Neuronal stem cell (in vitro differentiated cells): ENCODE results near the gene DCP2.
A peak's percentile ranks its signal among the peaks of the same experiment; 100 is the strongest.

ENCODE experiments used
- DNase-seq: peaks from one replicate; pipeline ENCODE4 v3.0.0-alpha.2; 2013; ENCODE audit warnings: low spot score
- H2AFZ ChIP-seq: one replicate; pipeline ENCODE4 v1.6.1; 2013; ENCODE audit warnings: mild to moderate bottlenecking, low read length, inconsistent platforms
- H2AK5ac ChIP-seq: 2 replicates; pipeline ENCODE4 v1.6.1; 2013; ENCODE audit warnings: low read depth, mild to moderate bottlenecking, inconsistent platforms, low read length, moderate library complexity, mixed read lengths
- H2BK120ac ChIP-seq: 2 replicates; pipeline ENCODE4 v1.6.1; 2013; ENCODE audit warnings: low read depth, mild to moderate bottlenecking, inconsistent platforms, low read length, moderate library complexity, mixed read lengths
- H2BK12ac ChIP-seq: one replicate; pipeline ENCODE4 v1.6.1; 2013; ENCODE audit warnings: low read length, inconsistent platforms
- H2BK15ac ChIP-seq: 2 replicates; pipeline ENCODE4 v1.6.1; 2013; ENCODE audit warnings: mild to moderate bottlenecking, low read length, inconsistent platforms, mixed read lengths
- H2BK5ac ChIP-seq: one replicate; pipeline ENCODE4 v1.6.1; 2013; ENCODE audit warnings: inconsistent platforms, mild to moderate bottlenecking, low read length, moderate library complexity
- H3K14ac ChIP-seq: one replicate; pipeline ENCODE4 v1.6.1; 2013; ENCODE audit warnings: low read length, inconsistent platforms
- H3K18ac ChIP-seq: 2 replicates; pipeline ENCODE4 v1.6.1; 2013; ENCODE audit warnings: low read length, inconsistent platforms
- H3K23ac ChIP-seq: 2 replicates; pipeline ENCODE4 v1.6.1; 2013; ENCODE audit warnings: low read depth, mild to moderate bottlenecking, mixed read lengths, low read length, inconsistent platforms; ENCODE audit not compliant: poor library complexity
- H3K27ac ChIP-seq: replicated peaks from 3 replicates; pipeline ENCODE4 v1.5.1; 2013; ENCODE audit warnings: low read length, inconsistent platforms
- H3K27me3 ChIP-seq, 3 experiments: 2 replicates each; pipeline ENCODE4 v1.6.1; 2013; ENCODE audit warnings: low read length in 3 of 3, mild to moderate bottlenecking in 2 of 3, inconsistent platforms in 1 of 3, low read depth in 1 of 3, mixed read lengths in 1 of 3, moderate library complexity in 1 of 3; ENCODE audit not compliant: control insufficient read depth in 3 of 3, insufficient read depth in 3 of 3
- H3K36me3 ChIP-seq, 2 donors: replicated peaks in 1 of 2; 2 replicates each; pipeline ENCODE4 v1.6.1; 2013; ENCODE audit warnings: low read length in 2 of 2; ENCODE audit not compliant: control insufficient read depth in 2 of 2, insufficient read depth in 2 of 2
- H3K4ac ChIP-seq: 2 replicates; pipeline ENCODE4 v1.6.1; 2013; ENCODE audit warnings: inconsistent platforms, mild to moderate bottlenecking, low read length, moderate library complexity
- H3K4me1 ChIP-seq, 2 donors: 1 replicate in 1 of 2; 2 replicates in 1 of 2; pipeline ENCODE4 v1.6.1; 2013; ENCODE audit warnings: low read length in 2 of 2, low read depth in 1 of 2; ENCODE audit not compliant: control insufficient read depth in 2 of 2, insufficient read depth in 1 of 2
- H3K4me2 ChIP-seq: one replicate; pipeline ENCODE4 v1.6.1; 2013; ENCODE audit warnings: mild to moderate bottlenecking, low read length, inconsistent platforms; ENCODE audit not compliant: insufficient read depth, poor library complexity, severe bottlenecking
- H3K4me3 ChIP-seq, 2 donors: 2 replicates each; pipeline ENCODE4 v1.5.1; 2013; ENCODE audit warnings: low read length in 2 of 2, mild to moderate bottlenecking in 2 of 2, inconsistent platforms in 1 of 2, moderate library complexity in 1 of 2
- H3K79me1 ChIP-seq: one replicate; pipeline ENCODE4 v1.6.1; 2013; ENCODE audit warnings: low read depth, mild to moderate bottlenecking, inconsistent platforms, low read length, moderate library complexity
- H3K9ac ChIP-seq: one replicate; pipeline ENCODE4 v1.6.1; 2013; ENCODE audit warnings: mild to moderate bottlenecking, low read depth, low read length, inconsistent platforms; ENCODE audit not compliant: poor library complexity
- H3K9me3 ChIP-seq, 2 donors: replicated peaks in 1 of 2; 2 replicates each; pipeline versions ENCODE3 to v1.6.1; 2013; ENCODE audit warnings: low read length in 2 of 2, mild to moderate bottlenecking in 2 of 2, inconsistent platforms in 1 of 2, low read depth in 1 of 2, mixed read lengths in 1 of 2, moderate library complexity in 1 of 2; ENCODE audit not compliant: control insufficient read depth in 2 of 2, insufficient read depth in 1 of 2
- H4K8ac ChIP-seq: one replicate; pipeline ENCODE4 v1.6.1; 2013; ENCODE audit warnings: low read depth, mild to moderate bottlenecking, inconsistent platforms, low read length, moderate library complexity
- H4K91ac ChIP-seq: one replicate; pipeline ENCODE4 v1.6.1; 2013; ENCODE audit warnings: low read length, low read depth, mild to moderate bottlenecking, inconsistent platforms; ENCODE audit not compliant: poor library complexity
- WGBS, 2 donors: extraction: QIAGEN DNeasy Blood & Tissue Kit; methylation state at CpG; one replicate each; pipeline ENCODE4 v1.1.7; 2013; ENCODE audit warnings: missing lambda C conversion rate in 2 of 2, mixed read lengths in 1 of 2; ENCODE audit not compliant: insufficient read length in 2 of 2, insufficient replicate concordance in 1 of 2; ENCODE audit errors: extremely low coverage in 2 of 2; 5-methylcytosine and 5-hydroxymethylcytosine counted together

The DCP2 gene

GRCh38 chr5:113031104-113031503, 54.5 kb downstream of the DCP2 start:
- no peak overlapping the region for H3K4ac ChIP-seq
- no peak overlapping the region for H2BK5ac ChIP-seq
- no peak overlapping the region for H3K14ac ChIP-seq
- H2BK12ac ChIP-seq, result no peak overlapping the region
- H3K23ac ChIP-seq, result no peak overlapping the region
- no peak overlapping the region for H3K4me3 ChIP-seq
- no peak overlapping the region for H2AK5ac ChIP-seq
- no peak overlapping the region for H2AFZ ChIP-seq
- no peak for DNase-seq
- H3K79me1 ChIP-seq, result no peaks in the 10 kb centered on the region
- no peaks in the 10 kb centered on the region for H3K27me3 ChIP-seq
- no CpG with 5 or more reads among the region's 8 CpGs for WGBS, 2 donors
- no peak overlapping the region for H2BK15ac ChIP-seq
- no peak overlapping the region for H2BK120ac ChIP-seq
- peaks cover 0 to 3% of the 10 kb centered on the region in 2 donors for H3K4me1 ChIP-seq
- H3K9ac ChIP-seq, result no peak overlapping the region
- H3K9me3 ChIP-seq, result peaks cover 0 to 4% of the 10 kb centered on the region in 2 donors
- no peak overlapping the region for H4K8ac ChIP-seq
- H3K27ac ChIP-seq, result no peak overlapping the region
- H3K36me3 ChIP-seq, result peaks cover 14 to 35% of the 10 kb centered on the region in 2 donors
- H3K4me2 ChIP-seq, result no peak overlapping the region
- H3K18ac ChIP-seq, result peak overlapping the region; percentile 49
- no peak overlapping the region for H4K91ac ChIP-seq

DNA sequence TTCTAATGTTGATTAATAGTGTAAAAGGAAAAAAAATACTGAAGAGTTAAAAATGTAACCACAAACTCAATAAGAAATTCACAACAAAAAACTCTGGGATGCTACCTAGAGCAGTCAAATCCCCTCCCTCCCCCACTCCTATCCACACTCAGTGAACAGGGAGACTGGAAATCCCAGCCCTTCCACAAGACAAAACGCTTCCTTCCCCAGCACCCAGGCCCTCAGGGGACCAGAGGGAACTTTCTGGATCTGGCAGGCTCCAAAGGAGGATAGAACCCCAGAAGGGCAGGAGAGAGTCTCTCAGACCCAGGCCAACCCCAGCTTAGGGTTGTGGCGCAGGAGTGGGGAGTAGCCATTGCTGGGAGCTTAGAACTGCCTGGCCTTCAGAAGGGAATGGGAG, 55.0 kb downstream of the DCP2 start:
- H3K9me3 ChIP-seq, result peaks cover 0 to 4% of the 10 kb centered on the region in 2 donors
- no peaks in the 10 kb centered on the region for H3K79me1 ChIP-seq
- no peak overlapping the region for H3K4me2 ChIP-seq
- no peak overlapping the region for H3K23ac ChIP-seq
- no peak overlapping the region for H2AFZ ChIP-seq
- WGBS, 2 donors, result no CpG with 5 or more reads among the region's 2 CpGs
- H2BK15ac ChIP-seq, result no peak overlapping the region
- H3K4me1 ChIP-seq, result peaks cover 0 to 3% of the 10 kb centered on the region in 2 donors
- no peak overlapping the region for H2BK5ac ChIP-seq
- H2BK12ac ChIP-seq, result no peak overlapping the region
- H2BK120ac ChIP-seq, result no peak overlapping the region
- DNase-seq, result no peak
- no peak overlapping the region for H3K4ac ChIP-seq
- H4K91ac ChIP-seq, result no peak overlapping the region
- H3K14ac ChIP-seq, result no peak overlapping the region
- H3K18ac ChIP-seq, result no peak overlapping the region
- no peak overlapping the region for H2AK5ac ChIP-seq
- H3K36me3 ChIP-seq, result peaks cover 13 to 30% of the 10 kb centered on the region in 2 donors
- no peak overlapping the region for H3K27ac ChIP-seq
- no peak overlapping the region for H3K4me3 ChIP-seq
- no peak overlapping the region for H4K8ac ChIP-seq
- no peaks in the 10 kb centered on the region for H3K27me3 ChIP-seq
- H3K9ac ChIP-seq, result no peak overlapping the region

DNA sequence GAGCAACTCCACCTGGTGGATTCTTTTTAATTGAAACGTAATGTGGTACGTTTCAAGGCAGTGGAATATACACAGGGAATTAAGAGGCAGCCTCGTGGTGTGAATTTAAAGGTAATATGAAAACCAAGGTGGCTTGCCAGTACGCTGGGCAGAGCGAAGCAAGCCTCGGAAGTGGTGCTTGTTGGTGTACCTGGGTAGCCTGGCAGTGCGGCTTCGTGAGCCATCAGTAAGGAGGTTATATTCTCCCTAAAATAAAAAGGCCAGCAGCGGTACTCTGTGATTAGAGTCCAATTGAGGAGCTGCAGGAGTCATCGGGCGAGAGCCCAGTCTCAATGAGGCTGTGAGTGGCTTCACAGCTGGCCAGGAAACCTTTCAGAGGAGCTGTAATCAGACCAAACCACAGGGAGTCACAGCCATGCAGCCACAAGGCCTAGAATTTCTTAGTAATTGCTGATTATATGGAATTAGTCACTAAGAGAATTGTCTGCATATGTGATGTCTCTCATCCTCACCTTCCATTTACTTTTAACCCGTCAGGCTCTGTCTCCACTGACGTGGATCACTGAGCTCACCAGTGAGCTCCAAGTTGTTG, 57.7 kb downstream of the DCP2 start:
- no peak overlapping the region for H4K8ac ChIP-seq
- no peak overlapping the region for H3K14ac ChIP-seq
- no peak overlapping the region for H3K27ac ChIP-seq
- H3K18ac ChIP-seq, result no peak overlapping the region
- no peak overlapping the region for H3K9ac ChIP-seq
- H4K91ac ChIP-seq, result no peak overlapping the region
- DNase-seq, result no peak
- H3K23ac ChIP-seq, result no peak overlapping the region
- peaks cover 0 to 3% of the 10 kb centered on the region in 2 donors for H3K36me3 ChIP-seq
- H3K4ac ChIP-seq, result no peak overlapping the region
- H2BK15ac ChIP-seq, result no peak overlapping the region
- no peak overlapping the region for H2BK12ac ChIP-seq
- no peak overlapping the region for H2BK120ac ChIP-seq
- H3K4me3 ChIP-seq, result no peak overlapping the region
- no peaks in the 10 kb centered on the region for H3K9me3 ChIP-seq
- H2AFZ ChIP-seq, result no peak overlapping the region
- WGBS, 2 donors, result no CpG with 5 or more reads among the region's 13 CpGs
- peaks cover 0 to 3% of the 10 kb centered on the region in 2 donors for H3K4me1 ChIP-seq
- H3K27me3 ChIP-seq, result no peaks in the 10 kb centered on the region
- no peak overlapping the region for H2BK5ac ChIP-seq
- no peak overlapping the region for H3K4me2 ChIP-seq
- no peaks in the 10 kb centered on the region for H3K79me1 ChIP-seq
- no peak overlapping the region for H2AK5ac ChIP-seq

DNA sequence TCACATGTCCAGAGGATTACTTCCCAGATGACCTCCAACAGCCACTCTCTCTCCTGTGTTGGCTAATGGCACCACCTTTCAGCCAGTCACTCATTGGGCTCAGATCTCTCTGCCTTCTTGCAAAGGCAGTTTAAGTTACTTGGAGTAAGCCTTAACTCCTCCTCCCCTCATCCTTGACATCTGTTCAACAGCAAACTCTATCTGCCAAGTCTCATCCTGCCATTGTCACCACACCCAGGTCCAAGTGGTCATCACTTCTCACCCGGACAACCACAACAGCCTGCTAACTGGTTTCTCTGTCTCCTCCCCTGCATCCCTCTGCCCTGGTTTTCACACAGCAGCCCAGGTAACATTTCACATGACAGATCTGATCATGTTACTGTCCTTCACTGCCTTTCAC, 58.5 kb downstream of the DCP2 start:
- no peak overlapping the region for H4K8ac ChIP-seq
- H4K91ac ChIP-seq, result no peak overlapping the region
- H2BK15ac ChIP-seq, result no peak overlapping the region
- no peaks in the 10 kb centered on the region for H3K36me3 ChIP-seq
- H2BK12ac ChIP-seq, result no peak overlapping the region
- DNase-seq, result no peak
- no peak overlapping the region for H3K9ac ChIP-seq
- no CpG with 5 or more reads among the region's 1 CpG for WGBS, 2 donors
- no peaks in the 10 kb centered on the region for H3K27me3 ChIP-seq
- no peak overlapping the region for H3K23ac ChIP-seq
- H3K4me1 ChIP-seq, result peaks cover 0 to 3% of the 10 kb centered on the region in 2 donors
- H3K4me2 ChIP-seq, result no peak overlapping the region
- no peak overlapping the region for H3K27ac ChIP-seq
- no peak overlapping the region for H2AFZ ChIP-seq
- no peak overlapping the region for H3K14ac ChIP-seq
- H2BK5ac ChIP-seq, result no peak overlapping the region
- no peak overlapping the region for H2AK5ac ChIP-seq
- no peak overlapping the region for H2BK120ac ChIP-seq
- H3K18ac ChIP-seq, result no peak overlapping the region
- H3K9me3 ChIP-seq, result no peaks in the 10 kb centered on the region
- no peak overlapping the region for H3K4ac ChIP-seq
- no peak overlapping the region for H3K4me3 ChIP-seq
- no peaks in the 10 kb centered on the region for H3K79me1 ChIP-seq
